Hepatocyte (in vitro differentiated cells): Measurements from ENCODE around the gene ATAD1. TPM values are rescaled to one million over a fixed set of nuclear protein-coding genes. Genes with fewer than 3 reads are reported as not detected.

ENCODE experiments used
- DNase-seq: peaks from one replicate; pipeline ENCODE4 v3.0.0-alpha.2; 2016; ENCODE audit warnings: low spot score
- H2AFZ ChIP-seq: fragments of 200-600 bp; sonication (generic); 2 replicates; pipeline ENCODE4 v1.6.0; 2016; ENCODE audit warnings: antibody characterized with exemption, mild to moderate bottlenecking
- H3K27ac ChIP-seq: fragments of 200-600 bp; sonication (generic); 2 replicates; pipeline ENCODE4 v1.5.1; 2016; ENCODE audit warnings: mild to moderate bottlenecking
- H3K27me3 ChIP-seq: fragments of 200-600 bp; sonication (generic); 2 replicates; pipeline ENCODE4 v1.6.1; 2016
- H3K36me3 ChIP-seq: fragments of 200-600 bp; sonication (generic); replicated peaks from 2 replicates; pipeline ENCODE4 v1.5.1; 2016; ENCODE audit warnings: low read depth; ENCODE audit not compliant: insufficient read depth
- H3K4me1 ChIP-seq: fragments of 200-600 bp; sonication (generic); 2 replicates; pipeline ENCODE4 v1.5.1; 2016; ENCODE audit warnings: mild to moderate bottlenecking, moderate library complexity; ENCODE audit not compliant: insufficient read depth
- H3K4me2 ChIP-seq: fragments of 200-600 bp; sonication (generic); 2 replicates; pipeline ENCODE4 v1.6.0; 2016
- H3K4me3 ChIP-seq: fragments of 200-600 bp; sonication (generic); 2 replicates; pipeline ENCODE4 v1.5.1; 2016; ENCODE audit warnings: mild to moderate bottlenecking
- H3K79me2 ChIP-seq: fragments of 200-600 bp; sonication (generic); 2 replicates; pipeline ENCODE4 v1.6.0; 2017; ENCODE audit warnings: mild to moderate bottlenecking
- H3K9me2 ChIP-seq: fragments of 200-600 bp; sonication (generic); replicated peaks from 2 replicates; pipeline ENCODE4 v1.6.0; 2017; ENCODE audit warnings: mild to moderate bottlenecking; ENCODE audit not compliant: insufficient read depth
- H3K9me3 ChIP-seq: fragments of 200-600 bp; sonication (generic); 2 replicates; pipeline ENCODE4 v1.5.1; 2016; ENCODE audit warnings: low read depth, mild to moderate bottlenecking
- H4K20me1 ChIP-seq: fragments of 200-600 bp; sonication (generic); 2 replicates; pipeline ENCODE4 v1.6.0; 2016; ENCODE audit warnings: mild to moderate bottlenecking; ENCODE audit not compliant: insufficient read depth, poor library complexity, severe bottlenecking
- CTCF ChIP-seq: fragments of 200-600 bp; sonication (generic); IDR thresholded peaks from 2 replicates; pipeline ENCODE4 v1.5.1; 2016; ENCODE audit warnings: antibody characterized with exemption, mild to moderate bottlenecking; ENCODE audit not compliant: poor library complexity
- EZH2 ChIP-seq: fragments of 200-600 bp; sonication (generic); IDR thresholded peaks from 2 replicates; pipeline ENCODE4 v1.6.1; 2016; ENCODE audit warnings: antibody characterized with exemption, mild to moderate bottlenecking, borderline replicate concordance
- EZH2phosphoT487 ChIP-seq: fragments of 200-600 bp; sonication (generic); IDR thresholded peaks from one replicate; pipeline ENCODE4 v1.6.1; 2018; ENCODE audit warnings: antibody characterized with exemption, mild to moderate bottlenecking, low read depth, moderate library complexity; ENCODE audit not compliant: unreplicated experiment, severe bottlenecking
- WGBS: methylation state at CpG from one replicate; pipeline ENCODE4 v1.1.6; 2016; ENCODE audit warnings: low lambda C conversion rate; ENCODE audit errors: missing lambda C conversion rate; 5-methylcytosine and 5-hydroxymethylcytosine counted together
- polyA plus RNA-seq: library from polyadenylated mRNA; unstranded; fragments of >200 nt; fragmentation: Nextera tagmentation; extraction: Ambion mirVana; gene quantifications from 2 replicates; pipeline ENCODE4 v1.2.1, GENCODE V29; 2016
- total RNA-seq: library from RNA; depleted of rRNA; stranded (reverse); fragments of >200 nt; gene quantifications from 2 replicates; pipeline ENCODE4 v1.2.3, GENCODE V29; 2014

The ATAD1 gene
- total and polyA plus RNA-seq, 2 experiments from 2014 or later: 33.4 to 50.7 TPM

GRCh38 chr10:87759551-87759950 is 58.5 kb downstream of the ATAD1 start:
- H3K27ac ChIP-seq: no peak overlapping the region
- no peak overlapping the region for H3K4me2 ChIP-seq
- TF ChIP-seq EZH2phosphoT487: no peak
- TF ChIP-seq EZH2: no peak
- no peak for TF ChIP-seq CTCF
- H3K4me3 ChIP-seq: no peak overlapping the region
- no peaks in the 10 kb centered on the region for H4K20me1 ChIP-seq
- H3K36me3 ChIP-seq: no peaks in the 10 kb centered on the region
- H2AFZ ChIP-seq: no peak overlapping the region
- H3K27me3 ChIP-seq: no peaks in the 10 kb centered on the region
- no peaks in the 10 kb centered on the region for H3K9me2 ChIP-seq
- H3K79me2 ChIP-seq: no peaks in the 10 kb centered on the region
- no peaks in the 10 kb centered on the region for H3K9me3 ChIP-seq
- H3K4me1 ChIP-seq: no peaks in the 10 kb centered on the region
- no peak for DNase-seq

GRCh38 chr10:87757685-87758084 is 60.3 kb downstream of the ATAD1 start:
- Histone ChIP-seq H3K9me3 (no peaks in the 10 kb centered on the region), H3K4me3 (no peak overlapping the region), H3K27ac (no peak overlapping the region), H3K4me2 (no peak overlapping the region), H2AFZ (no peak overlapping the region), H3K36me3 (no peaks in the 10 kb centered on the region), H4K20me1 (no peaks in the 10 kb centered on the region), H3K79me2 (no peaks in the 10 kb centered on the region), H3K9me2 (no peaks in the 10 kb centered on the region), H3K27me3 (no peaks in the 10 kb centered on the region), H3K4me1 (no peaks in the 10 kb centered on the region)
- no peak for DNase-seq
- TF ChIP-seq EZH2: no peak
- no peak for TF ChIP-seq CTCF
- no peak for TF ChIP-seq EZH2phosphoT487
- WGBS: 83% methylated on average over 1 of the region's 1 CpG

- Histone ChIP-seq H3K27ac (no peak overlapping the region), H3K79me2 (no peaks in the 10 kb centered on the region), H2AFZ (no peak overlapping the region), H3K9me2 (no peaks in the 10 kb centered on the region), H3K4me3 (no peak overlapping the region), H4K20me1 (no peaks in the 10 kb centered on the region), H3K36me3 (no peaks in the 10 kb centered on the region), H3K4me1 (no peaks in the 10 kb centered on the region), H3K27me3 (no peaks in the 10 kb centered on the region), H3K4me2 (no peak overlapping the region), H3K9me3 (no peaks in the 10 kb centered on the region)
- no peak for TF ChIP-seq EZH2
- no peak for TF ChIP-seq EZH2phosphoT487
- TF ChIP-seq CTCF: no peak
- 74% methylated on average over 8 of the region's 8 CpGs for WGBS
- no peak for DNase-seq
These were observed 63.8 kb downstream of the ATAD1 start for GRCh38 chr10:87753995-87754866.

GRCh38 chr10:87752566-87752965 is 65.5 kb downstream of the ATAD1 start:
- Histone ChIP-seq H3K36me3 (no peaks in the 10 kb centered on the region), H3K79me2 (no peaks in the 10 kb centered on the region), H2AFZ (no peak overlapping the region), H4K20me1 (no peaks in the 10 kb centered on the region), H3K4me2 (no peak overlapping the region), H3K4me3 (no peak overlapping the region), H3K27me3 (no peaks in the 10 kb centered on the region), H3K27ac (no peak overlapping the region), H3K9me3 (no peaks in the 10 kb centered on the region), H3K4me1 (no peaks in the 10 kb centered on the region), H3K9me2 (no peaks in the 10 kb centered on the region)
- DNase-seq: no peak
- TF ChIP-seq EZH2phosphoT487 (no peak), EZH2 (no peak), CTCF (no peak)
- 88% methylated on average over 2 of the region's 2 CpGs for WGBS
